PFSK-1 (cell line): Measurements from ENCODE around the gene SLC6A9.

ENCODE experiments used
- FOXP2 ChIP-seq: optimal IDR thresholded peaks from 2 replicates; pipeline ENCODE3; 2011; ENCODE audit warnings: borderline replicate concordance, control low read depth, inconsistent platforms; ENCODE audit not compliant: insufficient read depth; ENCODE audit errors: extremely low read length, extremely low read depth
- POLR2AphosphoS5 ChIP-seq: IDR thresholded peaks from 2 replicates; pipeline ENCODE4 v1.6.1; 2012; ENCODE audit warnings: low read depth, mild to moderate bottlenecking, control low read depth, low read length, moderate library complexity
- REST ChIP-seq, 2 experiments: IDR thresholded peaks; 2 replicates each; pipeline versions ENCODE4 v1.6.1 to v1.8.0; 2011 to 2012; ENCODE audit warnings: low read depth in 2 of 2, low read length in 2 of 2, control low read depth in 1 of 2, inconsistent platforms in 1 of 2, mild to moderate bottlenecking in 1 of 2, moderate library complexity in 1 of 2; ENCODE audit not compliant: insufficient read depth in 1 of 2
- SIN3A ChIP-seq: IDR thresholded peaks from 2 replicates; pipeline ENCODE4 v1.6.1; 2012; ENCODE audit warnings: mild to moderate bottlenecking, low read length, moderate library complexity, borderline replicate concordance; ENCODE audit not compliant: insufficient read depth
- TAF1 ChIP-seq: IDR thresholded peaks from 2 replicates; pipeline ENCODE4 v1.6.1; 2012; ENCODE audit warnings: low read length, control low read depth, borderline replicate concordance; ENCODE audit not compliant: insufficient read depth

Gene SLC6A9

GRCh38 chr1:43951021-43951985 is 80.0 kb downstream of the SLC6A9 start:
- TF ChIP-seq REST (IDR thresholded peaks at IDR 0.05; ENCODE audit: insufficient read depth in 1 of 2, low read depth in 2 of 2, low read length in 2 of 2): no peak
- TF ChIP-seq POLR2AphosphoS5: no peak
- no peak for TF ChIP-seq TAF1
- no peak for TF ChIP-seq FOXP2
- TF ChIP-seq SIN3A: no peak

GRCh38 chr1:43949678-43950077 is 81.6 kb downstream of the SLC6A9 start:
- TF ChIP-seq POLR2AphosphoS5 (no peak), TAF1 (no peak), FOXP2 (no peak), REST (IDR thresholded peaks at IDR 0.05; ENCODE audit: insufficient read depth in 1 of 2, low read depth in 2 of 2, low read length in 2 of 2) (no peak), SIN3A (no peak)

- no peak for TF ChIP-seq REST (IDR thresholded peaks at IDR 0.05; ENCODE audit: insufficient read depth in 1 of 2, low read depth in 2 of 2, low read length in 2 of 2)
- no peak for TF ChIP-seq POLR2AphosphoS5
- no peak for TF ChIP-seq FOXP2
- no peak for TF ChIP-seq SIN3A
- no peak for TF ChIP-seq TAF1
These were observed 83.3 kb downstream of the SLC6A9 start for GRCh38 chr1:43947874-43948437.

- TF ChIP-seq TAF1 (no peak), FOXP2 (no peak), POLR2AphosphoS5 (no peak), SIN3A (no peak), REST (IDR thresholded peaks at IDR 0.05; ENCODE audit: insufficient read depth in 1 of 2, low read depth in 2 of 2, low read length in 2 of 2) (no peak)
These were observed 84.0 kb downstream of the SLC6A9 start for GRCh38 chr1:43947061-43947873.
